HL-60 (cell line): Measurements from ENCODE around the gene HES5.

Experiments
- GABPA ChIP-seq: IDR thresholded peaks from 2 replicates; pipeline ENCODE4 v1.6.1; 2012; ENCODE audit warnings: low read depth
- POLR2AphosphoS5 ChIP-seq: IDR thresholded peaks from 2 replicates; pipeline ENCODE4 v1.6.1; 2012; ENCODE audit warnings: low read depth
- SPI1 ChIP-seq: IDR thresholded peaks from 2 replicates; pipeline ENCODE4 v1.6.1; 2012; ENCODE audit warnings: low read depth, mild to moderate bottlenecking, borderline replicate concordance
- TF ChIP-seq, protein P1 (sequence below): IDR thresholded peaks from one replicate; pipeline ENCODE4 v1.5.1; 2011; ENCODE audit warnings: low read length, control low read depth, inconsistent platforms; ENCODE audit not compliant: insufficient read depth
- TF ChIP-seq, protein P2 (sequence below): IDR thresholded peaks from 2 replicates; pipeline ENCODE4 v1.6.1; 2012; ENCODE audit warnings: low read depth; ENCODE audit not compliant: insufficient replicate concordance

DNA sequence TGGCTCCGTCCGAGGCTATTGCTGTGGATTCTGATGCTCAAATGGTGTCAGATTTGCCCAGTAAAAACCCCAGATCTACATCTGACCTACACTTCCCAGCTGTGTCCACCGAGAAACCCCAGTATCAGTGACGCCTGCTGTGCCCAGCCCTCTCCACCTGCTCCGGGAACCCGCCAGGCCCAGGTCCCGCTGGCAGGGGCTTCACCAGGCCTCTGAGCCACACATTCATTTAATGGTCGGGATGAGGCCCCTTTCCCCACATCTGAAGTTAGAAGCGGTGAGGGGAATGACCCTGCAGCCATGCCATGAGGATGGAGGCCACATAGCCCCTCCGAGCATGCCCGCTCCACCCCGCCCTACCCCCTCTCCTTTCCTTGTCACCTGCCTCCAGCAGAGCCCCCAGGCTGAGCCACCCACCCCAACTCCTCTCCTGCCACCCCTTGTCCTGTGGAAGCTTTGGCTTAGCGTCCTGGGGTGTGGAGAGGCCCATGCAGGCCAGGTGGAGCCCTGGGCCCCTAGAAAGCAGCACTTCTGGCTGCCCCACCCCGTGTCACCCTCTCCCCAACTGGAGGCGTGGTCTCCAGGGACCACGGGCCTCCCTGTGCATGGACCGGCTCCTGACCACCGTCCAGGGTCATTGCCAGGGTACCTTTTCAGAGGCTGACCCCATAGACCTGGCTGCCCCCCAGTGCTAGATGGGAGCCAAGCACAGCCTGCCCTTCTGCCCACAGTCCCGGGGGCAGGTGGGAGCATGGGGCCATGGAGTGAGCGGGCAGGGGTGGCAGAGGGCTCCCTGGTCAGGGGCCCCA lies 34.1 kb upstream of the HES5 start:
- no peak for TF ChIP-seq POLR2AphosphoS5
- TF ChIP-seq, protein P1, sequence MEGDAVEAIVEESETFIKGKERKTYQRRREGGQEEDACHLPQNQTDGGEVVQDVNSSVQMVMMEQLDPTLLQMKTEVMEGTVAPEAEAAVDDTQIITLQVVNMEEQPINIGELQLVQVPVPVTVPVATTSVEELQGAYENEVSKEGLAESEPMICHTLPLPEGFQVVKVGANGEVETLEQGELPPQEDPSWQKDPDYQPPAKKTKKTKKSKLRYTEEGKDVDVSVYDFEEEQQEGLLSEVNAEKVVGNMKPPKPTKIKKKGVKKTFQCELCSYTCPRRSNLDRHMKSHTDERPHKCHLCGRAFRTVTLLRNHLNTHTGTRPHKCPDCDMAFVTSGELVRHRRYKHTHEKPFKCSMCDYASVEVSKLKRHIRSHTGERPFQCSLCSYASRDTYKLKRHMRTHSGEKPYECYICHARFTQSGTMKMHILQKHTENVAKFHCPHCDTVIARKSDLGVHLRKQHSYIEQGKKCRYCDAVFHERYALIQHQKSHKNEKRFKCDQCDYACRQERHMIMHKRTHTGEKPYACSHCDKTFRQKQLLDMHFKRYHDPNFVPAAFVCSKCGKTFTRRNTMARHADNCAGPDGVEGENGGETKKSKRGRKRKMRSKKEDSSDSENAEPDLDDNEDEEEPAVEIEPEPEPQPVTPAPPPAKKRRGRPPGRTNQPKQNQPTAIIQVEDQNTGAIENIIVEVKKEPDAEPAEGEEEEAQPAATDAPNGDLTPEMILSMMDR = no peak
- TF ChIP-seq GABPA = no peak
- TF ChIP-seq, protein P2, sequence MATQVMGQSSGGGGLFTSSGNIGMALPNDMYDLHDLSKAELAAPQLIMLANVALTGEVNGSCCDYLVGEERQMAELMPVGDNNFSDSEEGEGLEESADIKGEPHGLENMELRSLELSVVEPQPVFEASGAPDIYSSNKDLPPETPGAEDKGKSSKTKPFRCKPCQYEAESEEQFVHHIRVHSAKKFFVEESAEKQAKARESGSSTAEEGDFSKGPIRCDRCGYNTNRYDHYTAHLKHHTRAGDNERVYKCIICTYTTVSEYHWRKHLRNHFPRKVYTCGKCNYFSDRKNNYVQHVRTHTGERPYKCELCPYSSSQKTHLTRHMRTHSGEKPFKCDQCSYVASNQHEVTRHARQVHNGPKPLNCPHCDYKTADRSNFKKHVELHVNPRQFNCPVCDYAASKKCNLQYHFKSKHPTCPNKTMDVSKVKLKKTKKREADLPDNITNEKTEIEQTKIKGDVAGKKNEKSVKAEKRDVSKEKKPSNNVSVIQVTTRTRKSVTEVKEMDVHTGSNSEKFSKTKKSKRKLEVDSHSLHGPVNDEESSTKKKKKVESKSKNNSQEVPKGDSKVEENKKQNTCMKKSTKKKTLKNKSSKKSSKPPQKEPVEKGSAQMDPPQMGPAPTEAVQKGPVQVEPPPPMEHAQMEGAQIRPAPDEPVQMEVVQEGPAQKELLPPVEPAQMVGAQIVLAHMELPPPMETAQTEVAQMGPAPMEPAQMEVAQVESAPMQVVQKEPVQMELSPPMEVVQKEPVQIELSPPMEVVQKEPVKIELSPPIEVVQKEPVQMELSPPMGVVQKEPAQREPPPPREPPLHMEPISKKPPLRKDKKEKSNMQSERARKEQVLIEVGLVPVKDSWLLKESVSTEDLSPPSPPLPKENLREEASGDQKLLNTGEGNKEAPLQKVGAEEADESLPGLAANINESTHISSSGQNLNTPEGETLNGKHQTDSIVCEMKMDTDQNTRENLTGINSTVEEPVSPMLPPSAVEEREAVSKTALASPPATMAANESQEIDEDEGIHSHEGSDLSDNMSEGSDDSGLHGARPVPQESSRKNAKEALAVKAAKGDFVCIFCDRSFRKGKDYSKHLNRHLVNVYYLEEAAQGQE = no peak
- TF ChIP-seq SPI1 = no peak
